Kidney (tissue), 14 donors: ENCODE measurements around the gene CRYBB2. TPM values are rescaled to one million over a fixed set of nuclear protein-coding genes. Genes with fewer than 3 reads are reported as not detected.

Source experiments
- DNase-seq, 5 donors: peaks; one replicate each; pipeline ENCODE4 v3.0.0-alpha.2; 2013 to 2020
- FAIRE-seq: peaks from 2 replicates; lab custom pipeline; 2012; peaks lifted over from hg19 to GRCh38; lab: Jason Lieb, UNC
- H3K27ac ChIP-seq, 2 donors: one replicate each; pipeline ENCODE4 v1.7.0; 2013; ENCODE audit warnings: low read depth in 2 of 2, low read length in 2 of 2, inconsistent platforms in 1 of 2
- H3K27me3 ChIP-seq: one replicate; pipeline ENCODE4 v1.7.1; 2013; ENCODE audit warnings: low read length, inconsistent platforms; ENCODE audit not compliant: control insufficient read depth, insufficient read depth
- H3K36me3 ChIP-seq, 3 donors: one replicate each; pipeline versions ENCODE4 v1.7.0 to v1.7.1; 2013; ENCODE audit warnings: low read length in 3 of 3, control low read depth in 1 of 3, inconsistent platforms in 1 of 3; ENCODE audit not compliant: insufficient read depth in 3 of 3, control insufficient read depth in 2 of 3
- H3K4me1 ChIP-seq, 3 donors: one replicate each; pipeline versions ENCODE4 v1.7.0 to v1.7.1; 2013; ENCODE audit warnings: low read length in 3 of 3, inconsistent platforms in 1 of 3, low read depth in 1 of 3; ENCODE audit not compliant: control insufficient read depth in 2 of 3, insufficient read depth in 2 of 3
- H3K4me3 ChIP-seq, 3 donors: one replicate each; pipeline versions ENCODE4 v1.7.0 to v1.8.1; 2013; ENCODE audit warnings: low read length in 3 of 3, control low read depth in 1 of 3, inconsistent platforms in 1 of 3
- H3K9ac ChIP-seq, 3 donors: one replicate each; pipeline versions ENCODE4 v1.7.0 to v1.7.1; 2013; ENCODE audit warnings: low read length in 3 of 3, control low read depth in 1 of 3, inconsistent platforms in 1 of 3
- H3K9me3 ChIP-seq, 3 donors: one replicate each; pipeline versions ENCODE4 v1.7.0 to v1.7.1; 2013; ENCODE audit warnings: low read length in 3 of 3, control low read depth in 1 of 3, inconsistent platforms in 1 of 3; ENCODE audit not compliant: control insufficient read depth in 2 of 3, insufficient read depth in 1 of 3
- intact Hi-C: fragments of 100-400 bp; cut with DNase I; formaldehyde crosslinking; loops from one replicate; pipeline ENCODE4 v1.11.1; 2022
- polyA plus RNA-seq: library from polyadenylated mRNA; stranded (reverse); fragments of 350-450 nt; fragmentation: Illumina TruSeq; extraction: RNeasy Lipid Tissue Mini Kit (QIAGEN cat#74804); gene quantifications from one replicate; pipeline ENCODE4 v1.2.3, GENCODE V29; 2014; ENCODE audit warnings: low read depth, low replicate concordance; ENCODE audit not compliant: insufficient read depth
- total RNA-seq: library from RNA; stranded (reverse); fragmentation: NEBNext Ultra II Directional; extraction: Animal tissue kit (Norgen Biotek cat#: 25700); gene quantifications from one replicate; pipeline ENCODE4 v1.2.1, GENCODE V29; 2021
- TF ChIP-seq, protein P1 (sequence below): IDR thresholded peaks from 3 replicates; pipeline ENCODE4 v1.5.1; 2012; ENCODE audit warnings: mild to moderate bottlenecking, moderate library complexity, borderline replicate concordance; ENCODE audit not compliant: insufficient read depth; ENCODE audit errors: extremely low read depth
- donor health status: control.
- donor health status: control.
- donor health status: control.
- donor health status: control.
- donor health status: control.
- donor health status: DM: yes; HTN: yes; CAD: no.
- donor health status: Normal renal cell carcinoma (clear cell type).

Gene CRYBB2
- total and polyA plus RNA-seq, 2 donors from 2014 or later = 0.67 TPM; not detected in 1

DNA sequence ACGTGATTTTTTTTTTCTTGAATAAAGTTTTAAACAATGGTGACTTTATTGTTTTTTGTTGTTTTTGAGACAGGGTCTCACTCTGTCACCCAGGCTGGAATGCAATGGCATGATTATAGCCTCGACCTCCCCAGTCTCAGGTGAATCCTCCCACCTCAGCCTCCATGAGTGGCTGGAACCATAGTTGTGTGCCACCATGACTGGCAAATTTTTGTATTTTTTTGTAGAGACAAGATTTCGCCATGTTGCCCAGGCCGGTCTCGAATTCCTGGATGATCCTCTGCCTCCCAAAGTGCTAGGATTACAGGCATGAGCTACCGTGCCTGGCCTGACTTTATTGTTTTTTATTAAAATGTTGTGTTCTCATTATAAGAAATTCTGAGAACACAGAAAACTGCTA, 32.0 kb upstream of the CRYBB2 start:
- FAIRE-seq = no peak
- DNase-seq = no peak
- Histone ChIP-seq H3K9me3 (no peaks in the 10 kb centered on the region), H3K4me3 (no peak overlapping the region), H3K27me3 (no peaks in the 10 kb centered on the region), H3K4me1 (peaks cover 0 to 18% (median 16%) of the 10 kb centered on the region in 3 donors), H3K9ac (no peak overlapping the region), H3K36me3 (peaks cover 3 to 18% (median 9%) of the 10 kb centered on the region in 3 donors), H3K27ac (no peak overlapping the region)
- intact Hi-C loops = no loop called here
- TF ChIP-seq, protein P1, sequence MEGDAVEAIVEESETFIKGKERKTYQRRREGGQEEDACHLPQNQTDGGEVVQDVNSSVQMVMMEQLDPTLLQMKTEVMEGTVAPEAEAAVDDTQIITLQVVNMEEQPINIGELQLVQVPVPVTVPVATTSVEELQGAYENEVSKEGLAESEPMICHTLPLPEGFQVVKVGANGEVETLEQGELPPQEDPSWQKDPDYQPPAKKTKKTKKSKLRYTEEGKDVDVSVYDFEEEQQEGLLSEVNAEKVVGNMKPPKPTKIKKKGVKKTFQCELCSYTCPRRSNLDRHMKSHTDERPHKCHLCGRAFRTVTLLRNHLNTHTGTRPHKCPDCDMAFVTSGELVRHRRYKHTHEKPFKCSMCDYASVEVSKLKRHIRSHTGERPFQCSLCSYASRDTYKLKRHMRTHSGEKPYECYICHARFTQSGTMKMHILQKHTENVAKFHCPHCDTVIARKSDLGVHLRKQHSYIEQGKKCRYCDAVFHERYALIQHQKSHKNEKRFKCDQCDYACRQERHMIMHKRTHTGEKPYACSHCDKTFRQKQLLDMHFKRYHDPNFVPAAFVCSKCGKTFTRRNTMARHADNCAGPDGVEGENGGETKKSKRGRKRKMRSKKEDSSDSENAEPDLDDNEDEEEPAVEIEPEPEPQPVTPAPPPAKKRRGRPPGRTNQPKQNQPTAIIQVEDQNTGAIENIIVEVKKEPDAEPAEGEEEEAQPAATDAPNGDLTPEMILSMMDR = no peak

DNA sequence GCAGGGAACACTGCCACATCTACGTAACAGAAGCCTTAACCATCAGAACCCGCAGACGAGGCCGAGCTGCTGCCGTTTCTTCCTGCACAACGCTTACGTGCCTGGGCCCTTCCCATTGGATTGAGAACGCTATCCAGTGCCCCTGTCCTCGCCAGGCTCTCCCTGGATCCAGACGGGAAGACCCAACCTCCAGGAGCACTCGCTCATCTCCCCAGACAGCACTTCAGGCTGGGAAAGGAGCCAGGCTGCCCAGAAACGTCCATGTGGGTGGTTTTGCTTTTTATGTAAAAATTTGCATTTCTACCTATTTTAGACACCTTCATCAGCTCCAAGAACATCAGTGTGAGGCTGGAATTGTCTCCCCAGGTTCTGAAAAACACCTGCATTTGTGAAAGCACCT, 27.0 kb upstream of the CRYBB2 start:
- no peak for DNase-seq
- no peak overlapping the region for H3K9ac ChIP-seq
- FAIRE-seq = no peak

DNA sequence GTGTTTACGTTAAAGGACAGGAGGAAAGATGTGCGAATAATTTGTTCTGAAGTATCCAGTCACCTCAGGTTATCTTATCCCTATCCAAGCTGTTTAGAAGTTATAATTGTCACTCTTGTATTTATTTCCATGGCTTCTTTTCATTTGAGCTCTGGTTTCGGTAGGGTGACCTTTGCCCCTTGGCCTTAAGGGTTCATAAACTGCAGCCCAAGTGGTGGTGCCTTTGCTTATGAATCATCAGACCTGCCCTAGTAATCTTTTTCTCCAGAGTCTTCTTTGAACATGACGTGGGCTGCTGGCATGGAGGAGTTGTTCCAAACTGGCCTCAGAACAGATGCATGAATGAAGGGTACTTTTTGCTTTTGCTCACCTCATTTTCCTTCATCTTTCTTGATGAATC, 26.3 kb upstream of the CRYBB2 start:
- Histone ChIP-seq H3K36me3 (peaks cover 3 to 21% (median 11%) of the 10 kb centered on the region in 3 donors), H3K27ac (no peak overlapping the region)

More for the DNA sequence above, 27.0 kb upstream of the CRYBB2 start:
- intact Hi-C loops = no loop called here
- Histone ChIP-seq H3K4me1 (no peaks in the 10 kb centered on the region), H3K27ac (no peak overlapping the region), H3K4me3 (no peak overlapping the region), H3K36me3 (peaks cover 3 to 15% (median 11%) of the 10 kb centered on the region in 3 donors), H3K9me3 (no peaks in the 10 kb centered on the region), H3K27me3 (no peaks in the 10 kb centered on the region)
- TF ChIP-seq, protein P1 = no peak

More for the DNA sequence above, 26.3 kb upstream of the CRYBB2 start:
- DNase-seq (no peak), FAIRE-seq (no peak)
- Histone ChIP-seq H3K4me3 (no peak overlapping the region), H3K4me1 (no peaks in the 10 kb centered on the region), H3K27me3 (no peaks in the 10 kb centered on the region), H3K9me3 (no peaks in the 10 kb centered on the region), H3K9ac (no peak overlapping the region)
- intact Hi-C loops = no loop called here
- TF ChIP-seq, protein P1 = no peak
